Kidney epithelial cell (primary cell): ENCODE measurements around the gene ANKS1A. TPM values are rescaled to one million over a fixed set of nuclear protein-coding genes. Genes with fewer than 3 reads are reported as not detected.

Source experiments
- DNase-seq: peaks from one replicate; pipeline ENCODE4 v3.0.0-alpha.2; 2010; ENCODE audit warnings: low read depth
- H3K27me3 ChIP-seq: 2 replicates; pipeline ENCODE4 v1.6.0; 2011; ENCODE audit warnings: low read length; ENCODE audit not compliant: control insufficient read depth, insufficient read depth
- H3K36me3 ChIP-seq: 2 replicates; pipeline ENCODE4 v1.5.1; 2011; ENCODE audit warnings: low read length; ENCODE audit not compliant: control insufficient read depth, insufficient read depth
- H3K4me3 ChIP-seq: 2 replicates; pipeline ENCODE4 v1.5.1; 2011; ENCODE audit warnings: low read depth, mild to moderate bottlenecking, control low read depth, low read length
- total RNA-seq: library from RNA; depleted of rRNA; stranded (reverse); fragments of >200 nt; gene quantifications from 2 replicates; pipeline ENCODE4 v1.2.3, GENCODE V29; 2015
- TF ChIP-seq, protein P1 (sequence below): IDR thresholded peaks from 2 replicates; pipeline ENCODE4 v1.5.1; 2011; ENCODE audit warnings: mild to moderate bottlenecking, moderate library complexity, low read length, control low read depth, inconsistent platforms; ENCODE audit not compliant: insufficient read depth, poor library complexity, severe bottlenecking

ANKS1A gene
- total RNA-seq, 1 donor from 2014 or later, result 20.2 TPM

DNA sequence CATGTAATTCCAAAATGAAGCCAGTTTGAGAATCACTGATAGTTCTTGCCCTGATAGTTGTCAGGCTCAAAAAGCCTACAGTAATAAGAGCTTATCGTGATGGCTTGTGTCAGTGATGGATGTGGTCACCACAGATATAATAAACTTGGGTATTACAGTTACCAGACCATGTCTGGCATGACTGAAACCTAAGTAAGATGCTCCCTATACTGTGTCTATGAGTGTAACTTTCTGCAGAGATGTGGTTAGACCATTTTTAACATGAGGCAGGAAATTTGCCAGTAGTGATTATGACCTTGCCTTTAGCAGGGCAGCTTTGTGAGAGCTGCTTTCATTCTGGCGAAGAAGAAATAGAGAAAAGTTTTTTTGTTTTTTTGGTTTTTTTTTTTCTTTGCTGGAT lies 90.2 kb downstream of the ANKS1A start:
- H3K4me3 ChIP-seq, result no peak overlapping the region
- TF ChIP-seq, protein P1, sequence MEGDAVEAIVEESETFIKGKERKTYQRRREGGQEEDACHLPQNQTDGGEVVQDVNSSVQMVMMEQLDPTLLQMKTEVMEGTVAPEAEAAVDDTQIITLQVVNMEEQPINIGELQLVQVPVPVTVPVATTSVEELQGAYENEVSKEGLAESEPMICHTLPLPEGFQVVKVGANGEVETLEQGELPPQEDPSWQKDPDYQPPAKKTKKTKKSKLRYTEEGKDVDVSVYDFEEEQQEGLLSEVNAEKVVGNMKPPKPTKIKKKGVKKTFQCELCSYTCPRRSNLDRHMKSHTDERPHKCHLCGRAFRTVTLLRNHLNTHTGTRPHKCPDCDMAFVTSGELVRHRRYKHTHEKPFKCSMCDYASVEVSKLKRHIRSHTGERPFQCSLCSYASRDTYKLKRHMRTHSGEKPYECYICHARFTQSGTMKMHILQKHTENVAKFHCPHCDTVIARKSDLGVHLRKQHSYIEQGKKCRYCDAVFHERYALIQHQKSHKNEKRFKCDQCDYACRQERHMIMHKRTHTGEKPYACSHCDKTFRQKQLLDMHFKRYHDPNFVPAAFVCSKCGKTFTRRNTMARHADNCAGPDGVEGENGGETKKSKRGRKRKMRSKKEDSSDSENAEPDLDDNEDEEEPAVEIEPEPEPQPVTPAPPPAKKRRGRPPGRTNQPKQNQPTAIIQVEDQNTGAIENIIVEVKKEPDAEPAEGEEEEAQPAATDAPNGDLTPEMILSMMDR, result no peak
- DNase-seq, result no peak
- H3K36me3 ChIP-seq, result no peaks in the 10 kb centered on the region
- H3K27me3 ChIP-seq, result no peaks in the 10 kb centered on the region

DNA sequence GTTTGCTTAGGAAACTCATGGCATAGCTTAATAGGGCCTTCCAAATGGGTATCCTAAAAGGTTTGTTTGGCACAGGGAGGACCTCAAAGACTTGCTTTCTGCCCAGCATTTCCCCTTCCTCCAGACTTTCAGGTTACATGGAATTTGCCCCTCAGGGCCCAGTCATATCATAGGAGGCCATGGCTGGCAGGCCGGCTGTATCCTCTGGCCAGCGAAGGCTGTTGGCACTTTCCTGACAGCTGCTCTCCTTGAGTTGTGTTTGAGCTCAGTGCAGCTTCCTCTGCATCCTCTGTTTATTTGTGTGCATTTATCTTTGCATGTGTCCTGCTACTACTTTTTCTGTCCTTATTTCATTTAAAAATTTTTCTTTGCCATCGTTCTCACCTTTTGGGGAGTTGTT lies 90.9 kb downstream of the ANKS1A start:
- no peaks in the 10 kb centered on the region for H3K27me3 ChIP-seq
- TF ChIP-seq, protein P1, result no peak

DNA sequence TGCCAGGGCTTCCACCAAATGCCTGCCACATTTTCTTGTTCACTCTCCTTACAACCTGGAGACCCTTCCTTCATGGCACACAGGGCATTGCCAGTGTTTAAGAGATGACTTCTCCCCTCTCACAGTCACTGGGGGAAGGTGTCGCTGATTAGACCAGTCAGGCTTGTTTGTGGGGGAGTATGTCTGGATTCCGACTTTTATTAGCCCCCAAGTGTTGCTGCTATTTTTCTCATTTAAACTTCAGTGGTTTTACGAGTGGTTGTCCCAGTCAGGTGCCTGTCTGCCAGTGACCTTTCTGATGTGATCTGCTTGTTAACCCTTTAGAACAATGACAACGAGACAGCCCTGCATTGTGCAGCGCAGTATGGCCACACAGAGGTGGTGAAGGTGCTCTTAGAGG lies 92.3 kb downstream of the ANKS1A start:
- H3K4me3 ChIP-seq, result no peak overlapping the region
- no peak for DNase-seq
- H3K27me3 ChIP-seq, result no peaks in the 10 kb centered on the region
- TF ChIP-seq, protein P1, result no peak
- peaks cover 3% of the 10 kb centered on the region for H3K36me3 ChIP-seq

More for the DNA sequence above, 90.9 kb downstream of the ANKS1A start:
- no peak overlapping the region for H3K4me3 ChIP-seq
- peaks cover 2% of the 10 kb centered on the region for H3K36me3 ChIP-seq
- no peak for DNase-seq

DNA sequence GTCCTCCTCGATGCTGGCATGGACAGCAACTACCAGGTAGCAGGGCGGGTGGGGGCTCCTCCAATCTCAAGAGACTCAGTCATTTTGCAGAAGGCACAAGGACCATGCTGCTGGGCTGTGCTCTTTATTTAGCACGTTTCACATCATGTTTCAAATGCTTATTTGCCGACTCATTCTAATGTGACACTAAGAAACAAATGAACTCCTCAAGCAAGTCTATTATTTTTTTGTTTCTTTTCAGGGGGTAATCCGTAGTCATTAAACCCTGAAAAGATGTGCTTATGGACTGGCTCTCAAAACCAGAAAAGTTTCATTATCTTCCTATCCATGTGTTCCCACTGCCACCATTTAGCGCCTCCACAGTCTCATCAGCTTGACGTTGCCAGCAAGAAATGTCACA lies 92.9 kb downstream of the ANKS1A start:
- H3K36me3 ChIP-seq, result peaks cover 3% of the 10 kb centered on the region
- no peak for DNase-seq
- H3K4me3 ChIP-seq, result no peak overlapping the region
- TF ChIP-seq, protein P1, result no peak
- H3K27me3 ChIP-seq, result no peaks in the 10 kb centered on the region

DNA sequence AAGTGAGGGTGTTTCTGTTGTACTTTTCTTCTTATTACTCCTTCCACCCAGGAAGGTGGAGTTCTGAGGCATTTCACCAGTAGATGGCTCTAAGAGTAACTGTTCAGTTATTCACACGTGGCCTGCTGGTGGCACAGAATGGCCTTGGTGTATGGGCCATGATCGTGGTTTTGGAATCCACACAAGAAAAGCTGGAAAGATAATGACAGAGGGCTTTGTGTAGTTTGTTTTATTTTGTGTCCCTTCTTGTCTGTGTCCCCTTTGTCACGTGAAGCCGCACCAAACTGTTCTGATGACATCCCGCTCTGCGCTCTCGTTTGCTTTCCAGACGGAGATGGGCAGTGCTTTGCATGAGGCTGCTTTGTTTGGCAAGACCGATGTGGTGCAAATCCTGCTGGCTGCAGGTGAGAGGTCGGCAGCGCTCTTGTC lies 93.4 kb downstream of the ANKS1A start:
- Histone ChIP-seq H3K4me3 (no peak overlapping the region), H3K36me3 (peaks cover 3% of the 10 kb centered on the region), H3K27me3 (no peaks in the 10 kb centered on the region)
- DNase-seq, result no peak
- TF ChIP-seq, protein P1, result peak; percentile 42

DNA sequence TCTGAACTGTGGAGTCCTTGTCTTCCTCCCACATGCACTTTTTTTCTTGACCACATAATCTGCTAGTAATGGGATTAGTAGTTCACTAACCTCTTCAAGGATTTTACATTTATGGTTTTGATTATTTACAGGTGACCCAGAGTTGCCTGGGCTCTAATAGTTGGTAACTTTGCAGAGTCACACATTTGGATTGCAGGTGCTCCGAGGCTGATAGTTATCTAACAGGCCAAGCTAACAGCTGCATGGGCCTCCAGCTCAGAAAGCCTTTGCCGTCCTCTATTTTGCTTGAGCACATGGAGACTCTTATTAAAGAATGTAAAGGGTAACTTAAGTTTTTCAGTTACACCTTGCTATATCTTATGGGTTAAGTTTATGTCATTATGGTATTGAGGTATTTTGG lies 95.4 kb downstream of the ANKS1A start:
- Histone ChIP-seq H3K36me3 (peaks cover 3% of the 10 kb centered on the region), H3K4me3 (no peak overlapping the region)
- TF ChIP-seq, protein P1, result no peak

More for the DNA sequence above, 95.4 kb downstream of the ANKS1A start:
- no peaks in the 10 kb centered on the region for H3K27me3 ChIP-seq
- DNase-seq, result no peak
